ENCODE data around the gene CDKN1C.

Gene CDKN1C

GRCh38 chr11:2921261-2921660, 35.7 kb upstream of the CDKN1C start:
- TF ChIP-seq POLR2A (IDR thresholded peaks at IDR 0.05; ENCODE audit: low read depth, low read length) (no peak), TAF1 (IDR thresholded peaks at IDR 0.05; ENCODE audit: borderline replicate concordance, low read depth, low read length) (no peak), POLR2AphosphoS5 (IDR thresholded peaks at IDR 0.05; ENCODE audit: low read depth, low read length) (no peak)
- DNase-seq (ENCODE audit: insufficient read length) = no peak
- FAIRE-seq = no peak

- DNase-seq (ENCODE audit: insufficient read length) (no peak), FAIRE-seq (no peak)
- TF ChIP-seq TAF1 (IDR thresholded peaks at IDR 0.05; ENCODE audit: borderline replicate concordance, low read depth, low read length) (no peak), POLR2A (IDR thresholded peaks at IDR 0.05; ENCODE audit: low read depth, low read length) (no peak), POLR2AphosphoS5 (IDR thresholded peaks at IDR 0.05; ENCODE audit: low read depth, low read length) (no peak)
These were observed 34.8 kb upstream of the CDKN1C start for GRCh38 chr11:2920343-2920742.

GRCh38 chr11:2919837-2920236, 34.3 kb upstream of the CDKN1C start:
- no peak for DNase-seq (ENCODE audit: insufficient read length)
- TF ChIP-seq POLR2A (IDR thresholded peaks at IDR 0.05; ENCODE audit: low read depth, low read length) = no peak
- TF ChIP-seq TAF1 (IDR thresholded peaks at IDR 0.05; ENCODE audit: borderline replicate concordance, low read depth, low read length) = no peak
- TF ChIP-seq POLR2AphosphoS5 (IDR thresholded peaks at IDR 0.05; ENCODE audit: low read depth, low read length) = no peak
- no peak for FAIRE-seq

- DNase-seq (ENCODE audit: insufficient read length) (no peak), FAIRE-seq (no peak)
These were observed 33.6 kb upstream of the CDKN1C start for GRCh38 chr11:2919188-2919587.

GRCh38 chr11:2917842-2918490, 32.4 kb upstream of the CDKN1C start:
- no peak for FAIRE-seq
- DNase-seq (ENCODE audit: insufficient read length) = no peak
- TF ChIP-seq TAF1 (IDR thresholded peaks at IDR 0.05; ENCODE audit: borderline replicate concordance, low read depth, low read length) (no peak), POLR2A (IDR thresholded peaks at IDR 0.05; ENCODE audit: low read depth, low read length) (no peak), POLR2AphosphoS5 (IDR thresholded peaks at IDR 0.05; ENCODE audit: low read depth, low read length) (no peak)

More at GRCh38 chr11:2919188-2919587, 33.6 kb upstream of the CDKN1C start:
- no peak for TF ChIP-seq TAF1 (IDR thresholded peaks at IDR 0.05; ENCODE audit: borderline replicate concordance, low read depth, low read length)
- no peak for TF ChIP-seq POLR2A (IDR thresholded peaks at IDR 0.05; ENCODE audit: low read depth, low read length)
- no peak for TF ChIP-seq POLR2AphosphoS5 (IDR thresholded peaks at IDR 0.05; ENCODE audit: low read depth, low read length)

- TF ChIP-seq POLR2AphosphoS5 (IDR thresholded peaks at IDR 0.05; ENCODE audit: low read depth, low read length) = no peak
- DNase-seq (ENCODE audit: insufficient read length) (no peak), FAIRE-seq (no peak)
These were observed 31.5 kb upstream of the CDKN1C start for GRCh38 chr11:2916892-2917645.

- TF ChIP-seq POLR2AphosphoS5 (IDR thresholded peaks at IDR 0.05; ENCODE audit: low read depth, low read length) (no peak), POLR2A (IDR thresholded peaks at IDR 0.05; ENCODE audit: low read depth, low read length) (no peak)
- FAIRE-seq (no peak), DNase-seq (ENCODE audit: insufficient read length) (no peak)
These were observed 30.7 kb upstream of the CDKN1C start for GRCh38 chr11:2916114-2916891.

GRCh38 chr11:2915473-2915872, 29.9 kb upstream of the CDKN1C start:
- TF ChIP-seq TAF1 (IDR thresholded peaks at IDR 0.05; ENCODE audit: borderline replicate concordance, low read depth, low read length) (no peak), POLR2AphosphoS5 (IDR thresholded peaks at IDR 0.05; ENCODE audit: low read depth, low read length) (no peak), POLR2A (IDR thresholded peaks at IDR 0.05; ENCODE audit: low read depth, low read length) (no peak)
- FAIRE-seq (no peak), DNase-seq (ENCODE audit: insufficient read length) (no peak)

- TF ChIP-seq TAF1 (IDR thresholded peaks at IDR 0.05; ENCODE audit: borderline replicate concordance, low read depth, low read length) (no peak), POLR2A (IDR thresholded peaks at IDR 0.05; ENCODE audit: low read depth, low read length) (no peak), POLR2AphosphoS5 (IDR thresholded peaks at IDR 0.05; ENCODE audit: low read depth, low read length) (no peak)
- no peak for DNase-seq (ENCODE audit: insufficient read length)
- FAIRE-seq = no peak
These were observed 29.1 kb upstream of the CDKN1C start for GRCh38 chr11:2914455-2915195.

- DNase-seq (ENCODE audit: insufficient read length) = no peak
- FAIRE-seq = no peak
- TF ChIP-seq POLR2AphosphoS5 (IDR thresholded peaks at IDR 0.05; ENCODE audit: low read depth, low read length) (no peak), TAF1 (IDR thresholded peaks at IDR 0.05; ENCODE audit: borderline replicate concordance, low read depth, low read length) (no peak), POLR2A (IDR thresholded peaks at IDR 0.05; ENCODE audit: low read depth, low read length) (no peak)
These were observed 28.2 kb upstream of the CDKN1C start for GRCh38 chr11:2913776-2914175.

GRCh38 chr11:2913019-2913431, 27.4 kb upstream of the CDKN1C start:
- DNase-seq (ENCODE audit: insufficient read length) = no peak
- TF ChIP-seq POLR2AphosphoS5 (IDR thresholded peaks at IDR 0.05; ENCODE audit: low read depth, low read length) (no peak), TAF1 (IDR thresholded peaks at IDR 0.05; ENCODE audit: borderline replicate concordance, low read depth, low read length) (no peak), POLR2A (IDR thresholded peaks at IDR 0.05; ENCODE audit: low read depth, low read length) (no peak)
- FAIRE-seq = no peak
